K562 (cell line): ENCODE results near the gene BAIAP3. TPM values are rescaled to one million over a fixed set of nuclear protein-coding genes. Genes with fewer than 3 reads are reported as not detected.

Experiments used
- ATAC-seq: fragments of 200-7000 bp; cut with Tn5 transposase; 3 replicates; pipeline ENCODE4 v1.9.1; 2020; ENCODE audit warnings: moderate library complexity
- BruUV-seq: library from RNA; stranded (reverse); fragments of 400-500 nt; replicated peaks from 2 replicates; lab custom pipeline; 2021; lab: Mats Ljungman, UMichigan
- CTCF ChIA-PET: fragments of 300-600 bp; formaldehyde crosslinking; extraction: SDS; loops from one replicate; lab custom pipeline; 2021; ENCODE audit warnings: low intra/inter-chr PET ratio; lab: Yijun Ruan, JAX
- POLR2A ChIA-PET: fragments of 300-600, 350-650 bp; sonication (Branson Sonifier 250); formaldehyde crosslinking; extraction: SDS; loops from one replicate; lab custom pipeline; 2021; ENCODE audit warnings: antibody characterized with exemption, inconsistent platforms; lab: Yijun Ruan, JAX
- DNase-seq, 4 experiments: peaks; one replicate each; pipeline versions ENCODE4 v3.0.0 to v3.0.0-alpha.2; 2011 to 2018; ENCODE audit warnings: low spot score in 3 of 4, mixed read lengths in 3 of 4; ENCODE audit errors: extremely low read depth in 1 of 4
- FAIRE-seq: peaks from 2 replicates; lab custom pipeline; 2011; peaks lifted over from hg19 to GRCh38; lab: Jason Lieb, UNC
- H2AFZ ChIP-seq: 2 replicates; pipeline ENCODE4 v1.6.0; 2011; ENCODE audit warnings: low read depth, low read length, control low read depth, inconsistent platforms
- H3K27ac ChIP-seq: fragments of 200-600 bp; 3 replicates; pipeline ENCODE4 v1.8.0; 2011; ENCODE audit warnings: low read depth, mild to moderate bottlenecking, control low read depth, inconsistent platforms, low read length, moderate library complexity, mixed read lengths; ENCODE audit errors: extremely low read depth
- H3K27me3 ChIP-seq, 2 experiments: fragments of 300-600 bp in 1 of 2; 2 replicates in 1 of 2; 3 replicates in 1 of 2; pipeline versions ENCODE4 v1.6.0 to v1.8.0; 2011; ENCODE audit warnings: inconsistent platforms in 2 of 2, low read length in 2 of 2, mild to moderate bottlenecking in 1 of 2, mixed read lengths in 1 of 2, moderate library complexity in 1 of 2; ENCODE audit not compliant: control insufficient read depth in 2 of 2, insufficient read depth in 2 of 2
- H3K36me3 ChIP-seq: fragments of 300-600 bp; 3 replicates; pipeline ENCODE4 v1.8.0; 2011; ENCODE audit warnings: mild to moderate bottlenecking, low read length, inconsistent platforms; ENCODE audit not compliant: control insufficient read depth, insufficient read depth
- H3K4me1 ChIP-seq, 2 experiments: fragments of 200-600 bp in 1 of 2; replicated peaks in 1 of 2; 2 replicates in 1 of 2; 3 replicates in 1 of 2; pipeline versions ENCODE4 v1.5.1 to v1.8.0; 2011; ENCODE audit warnings: inconsistent platforms in 2 of 2, low read length in 2 of 2, mild to moderate bottlenecking in 1 of 2, mixed read lengths in 1 of 2, moderate library complexity in 1 of 2; ENCODE audit not compliant: control insufficient read depth in 2 of 2, insufficient read depth in 2 of 2
- H3K4me2 ChIP-seq: 2 replicates; pipeline ENCODE4 v1.6.1; 2011; ENCODE audit warnings: low read length, control low read depth, inconsistent platforms, mixed read lengths; ENCODE audit not compliant: insufficient read depth
- H3K4me3 ChIP-seq: fragments of 200-600 bp; sonication (generic), shearing (Covaris generic); 2 replicates; pipeline ENCODE4 v1.5.1; 2016; ENCODE audit warnings: control low read depth, inconsistent platforms
- H3K79me2 ChIP-seq: fragments of 200-600 bp; 3 replicates; pipeline ENCODE4 v1.8.0; 2011; ENCODE audit warnings: low read length, inconsistent platforms; ENCODE audit not compliant: control insufficient read depth, insufficient read depth
- H3K9ac ChIP-seq, 2 experiments: 2 replicates each; pipeline versions ENCODE4 v1.6.0 to v1.6.1; 2011; ENCODE audit warnings: low read depth in 2 of 2, low read length in 2 of 2, control low read depth in 1 of 2, inconsistent platforms in 1 of 2, mild to moderate bottlenecking in 1 of 2, mixed read lengths in 1 of 2; ENCODE audit not compliant: insufficient read depth in 1 of 2
- H3K9me1 ChIP-seq: one replicate; pipeline ENCODE4 v1.6.0; 2011; ENCODE audit warnings: inconsistent platforms, mild to moderate bottlenecking, low read length, moderate library complexity; ENCODE audit not compliant: control insufficient read depth, insufficient read depth
- H3K9me3 ChIP-seq: replicated peaks from 2 replicates; pipeline ENCODE4 v1.5.1; 2011; ENCODE audit warnings: low read depth, low read length, inconsistent platforms; ENCODE audit not compliant: control insufficient read depth, insufficient read depth
- H4K20me1 ChIP-seq: replicated peaks from 2 replicates; pipeline ENCODE4 v1.6.1; 2011; ENCODE audit warnings: low read length, inconsistent platforms, mixed read lengths; ENCODE audit not compliant: control insufficient read depth, insufficient read depth
- ARNT ChIP-seq, 2 experiments: fragments of 450-650 bp; IDR thresholded peaks; 2 replicates each; pipeline ENCODE4 v1.6.1; 2016; ENCODE audit warnings: mild to moderate bottlenecking in 1 of 2
- ATF1 ChIP-seq, 2 experiments: fragments of 450-650 bp in 1 of 2; IDR thresholded peaks; 2 replicates each; pipeline ENCODE4 v1.6.1; 2016; ENCODE audit warnings: missing compliant biosample characterization in 1 of 2, missing genetic modification characterization in 1 of 2
- HMGN3 ChIP-seq: IDR thresholded peaks from 2 replicates; pipeline ENCODE4 v1.6.1; 2011; ENCODE audit warnings: borderline replicate concordance, low read depth, mild to moderate bottlenecking, mixed read lengths, low read length; ENCODE audit not compliant: insufficient read length; ENCODE audit errors: extremely low read depth
- IRF2 ChIP-seq: sonication (generic); formaldehyde crosslinking; IDR thresholded peaks from 2 replicates; pipeline ENCODE4 v1.8.1; 2022; ENCODE audit warnings: mild to moderate bottlenecking, missing genetic modification reagents
- RBM15 ChIP-seq: fragments of 200-400 bp; formaldehyde crosslinking; IDR thresholded peaks from 2 replicates; pipeline ENCODE4 v1.6.1; 2018; ENCODE audit warnings: mild to moderate bottlenecking, low read length, moderate library complexity; ENCODE audit not compliant: insufficient read depth
- SNRNP70 ChIP-seq: fragments of 200-400 bp; formaldehyde crosslinking; optimal IDR thresholded peaks from 2 replicates; pipeline ENCODE3; 2017; ENCODE audit warnings: low read depth, low read length
- TSHZ1 ChIP-seq: fragments of 250-450 bp; sonication (Bioruptor Pico); IDR thresholded peaks from 2 replicates; pipeline ENCODE4 v1.4.0; 2020; ENCODE audit warnings: mild to moderate bottlenecking, moderate library complexity
- ZNF174 ChIP-seq: fragments of 250-450 bp; sonication (Bioruptor Pico); IDR thresholded peaks from 2 replicates; pipeline ENCODE4 v1.4.0; 2020; ENCODE audit warnings: mild to moderate bottlenecking
- ZNF311 ChIP-seq: fragments of 250-450 bp; sonication (Bioruptor Pico); IDR thresholded peaks from 2 replicates; pipeline ENCODE4 v1.4.0; 2020; ENCODE audit warnings: mild to moderate bottlenecking, moderate library complexity
- WGBS: fragments of 100-300 bp; shearing (Covaris generic); methylation state at CpG from one replicate; pipeline ENCODE4 v1.1.6; 2016; ENCODE audit warnings: low coverage, mixed read lengths; ENCODE audit not compliant: insufficient coverage; ENCODE audit errors: missing lambda C conversion rate; 5-methylcytosine and 5-hydroxymethylcytosine counted together
- in situ Hi-C: fragments of 300-500 bp; cut with MboI; formaldehyde crosslinking; loops from 4 replicates; pipeline ENCODE4 v1.15.0; 2018; ENCODE audit warnings: inconsistent platforms, mixed read lengths
- intact Hi-C: fragments of 100-400 bp; cut with micrococcal nuclease; formaldehyde crosslinking; loops from 2 replicates; pipeline ENCODE4 v1.14.2; 2022
- polyA plus RNA-seq, 8 experiments: library from polyadenylated mRNA; depleted of rRNA in 4 of 8; stranded (reverse) in 5 of 8; unstranded in 3 of 8; fragments of >200 nt; fragmentation: Nextera tagmentation in 2 of 8; fragmentation: Illumina TruSeq in 1 of 8; extraction: Ambion mirVana in 2 of 8; extraction: Trizol in 1 of 8; gene quantifications; 2 replicates each; pipeline versions ENCODE4 v1.2.1 to v1.2.3, GENCODE V29; 2011 to 2014; ENCODE audit warnings: inconsistent platforms in 1 of 8, missing spikeins in 1 of 8
- total RNA-seq, 7 experiments: library from RNA; depleted of rRNA in 6 of 7; stranded (reverse); fragments of >200 nt in 6 of 7; fragmentation: Illumina TruSeq in 2 of 7; extraction: Trizol in 2 of 7; gene quantifications; 2 replicates each; pipeline versions ENCODE4 v1.2.1 to v1.2.3, GENCODE V29; 2011 to 2021; ENCODE audit warnings: low replicate concordance in 1 of 7

Gene BAIAP3
- total and polyA plus RNA-seq, 9 of the 15 experiments (the other 6 are each of a cell fraction or from before 2014, with no cell fraction given), result 0.03 to 4.5 (median 0.57) TPM; not detected in 1

DNA sequence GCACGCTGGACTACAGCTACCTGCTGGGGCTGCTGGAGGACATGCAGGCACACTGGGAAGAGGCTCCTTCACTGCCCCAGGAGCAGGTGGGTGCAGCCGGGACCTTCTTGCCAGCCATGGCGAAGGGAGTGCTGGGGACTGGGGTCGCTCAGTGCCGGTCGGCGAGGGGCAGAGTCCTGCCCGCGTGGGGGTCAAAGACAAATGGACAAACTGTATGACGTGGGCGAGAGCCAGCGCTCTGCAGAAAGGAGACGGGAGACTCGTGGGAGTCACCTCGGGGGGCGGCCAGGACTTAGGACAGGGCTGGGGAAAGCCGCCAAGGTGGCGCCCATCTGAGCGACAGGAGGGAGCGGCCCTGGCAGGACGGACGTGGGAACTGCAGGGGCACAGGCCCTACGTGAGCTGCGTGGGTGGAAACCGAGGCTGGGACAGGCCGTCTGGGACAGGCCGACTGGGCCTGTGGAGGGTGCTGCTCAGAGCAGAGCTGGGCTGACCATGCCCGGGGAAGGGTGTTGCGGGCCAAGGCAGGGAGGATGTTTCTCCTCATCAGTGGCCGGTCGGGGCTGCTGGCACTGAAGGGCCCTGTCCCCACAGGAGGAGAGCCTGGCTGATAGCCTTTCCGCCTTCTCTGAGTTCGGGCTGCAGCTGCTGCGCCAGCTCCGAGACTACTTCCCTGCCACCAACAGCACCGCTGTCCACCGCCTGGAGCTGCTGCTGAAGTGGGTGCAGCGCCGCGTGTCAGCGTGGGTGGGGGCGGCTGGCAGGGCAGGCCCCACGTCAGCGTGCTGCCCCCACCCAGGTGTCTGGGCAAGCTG, 10.2 kb downstream of the BAIAP3 start (continued):
- TF ChIP-seq TSHZ1 (CRISPR knock-in tag) (no peak), ARNT (IDR thresholded peaks at IDR 0.05) (no peak), ATF1 (CRISPR knock-in tag; IDR thresholded peaks at IDR 0.05) (no peak), ATF1 (tag; IDR thresholded peaks at IDR 0.05) (0 out of 2 replicates have a peak, but pooled peaks have one; percentile 19)

DNA sequence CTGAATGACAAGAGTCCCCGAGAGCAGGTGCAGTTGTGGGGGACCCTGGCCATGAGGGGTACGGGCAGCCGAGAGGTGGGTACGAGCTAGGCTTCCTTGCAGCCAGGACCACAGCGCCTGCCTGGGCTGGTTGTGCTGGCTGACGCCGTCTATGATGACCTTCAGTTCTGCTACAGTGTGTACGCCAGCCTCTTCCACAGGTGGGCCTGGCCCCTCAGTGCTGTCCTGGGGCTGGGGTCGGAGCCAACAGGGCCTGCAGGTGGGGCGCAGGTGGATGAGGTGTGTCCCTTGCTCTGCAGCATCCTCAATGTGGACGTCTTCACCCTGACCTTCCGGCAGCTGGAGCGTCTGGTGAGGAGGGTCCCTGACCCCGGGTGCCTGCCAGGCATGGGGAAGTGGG, 11.1 kb downstream of the BAIAP3 start:
- in situ Hi-C loops, result no loop called here
- TF ChIP-seq IRF2 (CRISPR knock-in tag) (no peak), ZNF174 (no peak), RBM15 (no peak), SNRNP70 (no peak), ZNF311 (CRISPR knock-in tag) (no peak), HMGN3 (no peak)
- 61% methylated on average over 13 of the region's 14 CpGs for WGBS

More for the DNA sequence above, 11.1 kb downstream of the BAIAP3 start:
- Histone ChIP-seq H3K4me1 (peaks cover 6 to 90% of the 10 kb centered on the region in 2 experiments), H3K9me1 (no peaks in the 10 kb centered on the region), H3K79me2 (no peaks in the 10 kb centered on the region), H3K36me3 (peaks cover 14% of the 10 kb centered on the region; the same call in 1 of the 3 replicates), H3K27ac (no peak overlapping the region), H4K20me1 (peaks cover 14% of the 10 kb centered on the region), H3K9ac (peak overlapping the region in 1 of 2 experiments; percentile 76; a peak in 1 of 4 replicates), H2AFZ (no peak overlapping the region), H3K4me2 (no peak overlapping the region), H3K4me3 (no peak overlapping the region), H3K27me3 (no peaks in the 10 kb centered on the region), H3K9me3 (no peaks in the 10 kb centered on the region)
- no TSS peak for BruUV-seq
- no peak for ATAC-seq
- no peak for FAIRE-seq
- POLR2A ChIA-PET, result interaction anchor here (0.5 to 1.6 kb wide), 3 partner anchors 13 to 64 kb away, joined by 3 to 5 read pairs (median 3); no protein-coding TSS in a partner anchor
- no peak for DNase-seq
- intact Hi-C loops, result loop anchor here (10.0 kb wide), 1 partner anchor 50 kb away; no protein-coding TSS in a partner anchor
- CTCF ChIA-PET, result no interaction called here
